ENCODE results near the gene ASB2.

GRCh38 chr14:93987376-93987775, 11.0 kb upstream of the ASB2 start:
- TF ChIP-seq, protein P1, sequence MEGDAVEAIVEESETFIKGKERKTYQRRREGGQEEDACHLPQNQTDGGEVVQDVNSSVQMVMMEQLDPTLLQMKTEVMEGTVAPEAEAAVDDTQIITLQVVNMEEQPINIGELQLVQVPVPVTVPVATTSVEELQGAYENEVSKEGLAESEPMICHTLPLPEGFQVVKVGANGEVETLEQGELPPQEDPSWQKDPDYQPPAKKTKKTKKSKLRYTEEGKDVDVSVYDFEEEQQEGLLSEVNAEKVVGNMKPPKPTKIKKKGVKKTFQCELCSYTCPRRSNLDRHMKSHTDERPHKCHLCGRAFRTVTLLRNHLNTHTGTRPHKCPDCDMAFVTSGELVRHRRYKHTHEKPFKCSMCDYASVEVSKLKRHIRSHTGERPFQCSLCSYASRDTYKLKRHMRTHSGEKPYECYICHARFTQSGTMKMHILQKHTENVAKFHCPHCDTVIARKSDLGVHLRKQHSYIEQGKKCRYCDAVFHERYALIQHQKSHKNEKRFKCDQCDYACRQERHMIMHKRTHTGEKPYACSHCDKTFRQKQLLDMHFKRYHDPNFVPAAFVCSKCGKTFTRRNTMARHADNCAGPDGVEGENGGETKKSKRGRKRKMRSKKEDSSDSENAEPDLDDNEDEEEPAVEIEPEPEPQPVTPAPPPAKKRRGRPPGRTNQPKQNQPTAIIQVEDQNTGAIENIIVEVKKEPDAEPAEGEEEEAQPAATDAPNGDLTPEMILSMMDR (IDR thresholded peaks at IDR 0.05), result no peak
- TF ChIP-seq POLR2AphosphoS5 (IDR thresholded peaks at IDR 0.05; ENCODE audit: low read depth, low read length) (no peak), REST (IDR thresholded peaks at IDR 0.05; ENCODE audit: low read depth, low read length) (no peak), EP300 (IDR thresholded peaks at IDR 0.05; ENCODE audit: borderline replicate concordance in 1 of 2, low read depth in 1 of 2, low read length in 1 of 2) (no peak), NFIC (IDR thresholded peaks at IDR 0.05; ENCODE audit: borderline replicate concordance) (no peak), CHD2 (IDR thresholded peaks at IDR 0.05; ENCODE audit: low read length, partially characterized antibody) (no peak), FOSL2 (IDR thresholded peaks at IDR 0.05; ENCODE audit: borderline replicate concordance, low read depth) (no peak), RCOR1 (IDR thresholded peaks at IDR 0.05; ENCODE audit: low read length) (no peak), MAX (IDR thresholded peaks at IDR 0.05; ENCODE audit: low read depth) (no peak), TAF1 (IDR thresholded peaks at IDR 0.05; ENCODE audit: borderline replicate concordance, low read depth, low read length) (no peak), GABPA (IDR thresholded peaks at IDR 0.05; ENCODE audit: low read depth) (no peak)

Data from SK-N-SH (cell line).